Measurements from ENCODE around the gene PGGHG.
"Not testable (repeated sequence)": the region's sequence is repeated elsewhere in the genome, so short reads cannot be mapped to it uniquely, and the experiment has no call there.

Gene PGGHG

DNA sequence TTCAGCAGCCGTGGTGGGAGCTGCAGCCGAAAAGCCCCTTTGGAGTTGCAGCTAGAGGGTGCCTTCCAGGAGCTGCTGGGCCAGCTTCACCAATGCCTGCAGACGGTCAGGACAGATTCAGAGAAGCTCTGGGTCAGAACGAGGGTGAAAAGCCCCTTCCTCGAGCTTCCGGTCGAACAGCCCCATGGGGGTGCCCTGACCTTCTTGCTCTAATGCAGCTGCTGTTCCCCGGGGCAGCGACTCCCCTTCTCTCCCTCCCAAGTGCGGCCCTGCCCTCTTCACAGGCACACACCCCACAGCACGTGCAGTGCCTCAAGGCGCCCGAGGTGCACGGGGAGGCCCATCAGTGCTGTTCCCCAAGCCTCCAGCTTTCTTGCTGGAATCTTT lies 41.4 kb downstream of the PGGHG start:
- Mint-ChIP-seq H3K4me3 (no peak overlapping the region), H3K36me3 (ENCODE audit: low read depth) (no peaks in the 10 kb centered on the region), H3K4me1 (ENCODE audit: low read depth) (peaks cover 40% of the 10 kb centered on the region), H3K27me3 (ENCODE audit: low read depth) (no peaks in the 10 kb centered on the region), H3K9me3 (peaks cover 4% of the 10 kb centered on the region), H3K27ac (no peak overlapping the region)

GRCh38 chr11:330694-331357 lies 41.9 kb downstream of the PGGHG start:
- H3K4me1 Mint-ChIP-seq (ENCODE audit: low read depth): peaks cover 40% of the 10 kb centered on the region
- no peaks in the 10 kb centered on the region for H3K36me3 Mint-ChIP-seq (ENCODE audit: low read depth)
- H3K27ac Mint-ChIP-seq: no peak overlapping the region
- H3K4me3 Mint-ChIP-seq: no peak overlapping the region
- H3K27me3 Mint-ChIP-seq (ENCODE audit: low read depth): no peaks in the 10 kb centered on the region
- H3K9me3 Mint-ChIP-seq: peaks cover 4% of the 10 kb centered on the region

DNA sequence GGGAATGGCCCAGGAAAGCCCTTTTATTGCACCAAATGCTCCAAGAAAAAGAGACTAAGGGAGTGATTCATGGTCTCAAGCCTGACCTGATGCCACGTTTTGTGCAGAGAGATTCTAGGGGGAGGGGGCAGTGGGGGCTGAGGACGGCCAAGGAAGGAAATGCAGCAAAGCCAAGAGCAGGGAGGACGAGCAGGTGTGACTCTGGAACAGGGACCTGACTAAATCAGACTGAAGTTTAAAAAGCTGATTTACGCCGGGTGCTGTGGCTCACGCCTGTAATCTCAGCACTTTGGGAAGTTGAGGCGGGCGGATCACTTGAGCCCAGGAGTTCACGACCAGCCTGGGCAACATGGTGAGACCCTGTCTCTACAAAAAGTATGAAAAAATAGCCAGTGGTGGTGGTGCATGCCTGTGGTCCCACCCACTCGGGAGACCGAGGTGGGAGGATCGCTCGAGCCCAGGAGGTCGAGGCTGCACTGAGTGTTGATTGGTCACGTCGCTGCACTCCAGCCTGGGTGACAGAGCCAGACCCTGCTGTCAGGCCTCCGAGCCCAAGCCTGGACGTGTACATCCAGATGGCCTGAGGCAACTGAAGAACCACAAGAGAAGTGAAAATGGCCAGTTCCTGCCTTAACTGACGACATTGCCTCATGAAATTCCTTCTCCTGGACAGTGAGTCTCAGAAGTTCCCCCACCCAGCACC lies 42.6 kb downstream of the PGGHG start:
- no peaks in the 10 kb centered on the region for H3K27me3 Mint-ChIP-seq (ENCODE audit: low read depth)
- peaks cover 4% of the 10 kb centered on the region for H3K9me3 Mint-ChIP-seq
- H3K36me3 Mint-ChIP-seq (ENCODE audit: low read depth): no peaks in the 10 kb centered on the region
- no peak overlapping the region for H3K27ac Mint-ChIP-seq
- peaks cover 33% of the 10 kb centered on the region for H3K4me1 Mint-ChIP-seq (ENCODE audit: low read depth)
- no peak overlapping the region for H3K4me3 Mint-ChIP-seq

- H3K27me3 Mint-ChIP-seq (ENCODE audit: low read depth): no peaks in the 10 kb centered on the region
- H3K4me3 Mint-ChIP-seq: no peak overlapping the region
Measured at GRCh38 chr11:332651-333480, 43.9 kb downstream of the PGGHG start.

DNA sequence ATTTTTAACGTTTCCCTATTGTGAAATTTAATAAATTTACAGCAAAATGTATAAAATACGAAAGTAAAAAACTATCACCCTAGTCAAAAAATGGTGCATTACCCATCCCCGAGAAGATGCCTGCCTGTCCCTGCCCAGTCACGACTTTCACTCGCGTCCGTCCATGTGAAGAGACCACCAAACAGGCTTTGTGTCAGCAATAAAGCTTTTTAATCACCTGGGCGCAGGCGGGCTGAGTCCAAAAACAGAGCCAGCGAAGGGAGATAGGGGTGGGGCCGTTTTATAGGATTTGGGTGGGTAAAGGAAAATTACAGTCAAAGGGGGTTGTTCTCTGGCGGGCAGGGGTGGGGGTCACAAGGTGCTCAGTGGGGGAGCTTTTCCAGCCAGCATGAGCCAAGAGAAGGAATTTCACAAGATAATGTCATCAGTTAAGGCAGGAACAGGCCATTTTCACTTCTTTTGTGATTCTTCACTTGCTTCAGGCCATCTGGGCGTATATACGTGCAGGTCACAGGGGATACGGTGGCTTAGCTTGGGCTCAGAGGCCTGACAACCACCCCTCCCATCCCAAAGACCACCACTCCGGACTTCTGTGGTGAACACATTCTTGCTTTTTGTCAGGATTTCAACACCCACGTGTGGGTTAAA lies 44.8 kb downstream of the PGGHG start:
- not testable (repeated sequence) for H3K27me3 Mint-ChIP-seq (ENCODE audit: low read depth); H3K27ac Mint-ChIP-seq; H3K9me3 Mint-ChIP-seq; H3K4me3 Mint-ChIP-seq; H3K36me3 Mint-ChIP-seq (ENCODE audit: low read depth)
- H3K4me1 Mint-ChIP-seq (ENCODE audit: low read depth): peaks cover 26% of the 10 kb centered on the region

More at GRCh38 chr11:332651-333480, 43.9 kb downstream of the PGGHG start:
- peaks cover 27% of the 10 kb centered on the region for H3K4me1 Mint-ChIP-seq (ENCODE audit: low read depth)
- H3K9me3 Mint-ChIP-seq: peaks cover 4% of the 10 kb centered on the region
- H3K36me3 Mint-ChIP-seq (ENCODE audit: low read depth): no peaks in the 10 kb centered on the region
- no peak overlapping the region for H3K27ac Mint-ChIP-seq

DNA sequence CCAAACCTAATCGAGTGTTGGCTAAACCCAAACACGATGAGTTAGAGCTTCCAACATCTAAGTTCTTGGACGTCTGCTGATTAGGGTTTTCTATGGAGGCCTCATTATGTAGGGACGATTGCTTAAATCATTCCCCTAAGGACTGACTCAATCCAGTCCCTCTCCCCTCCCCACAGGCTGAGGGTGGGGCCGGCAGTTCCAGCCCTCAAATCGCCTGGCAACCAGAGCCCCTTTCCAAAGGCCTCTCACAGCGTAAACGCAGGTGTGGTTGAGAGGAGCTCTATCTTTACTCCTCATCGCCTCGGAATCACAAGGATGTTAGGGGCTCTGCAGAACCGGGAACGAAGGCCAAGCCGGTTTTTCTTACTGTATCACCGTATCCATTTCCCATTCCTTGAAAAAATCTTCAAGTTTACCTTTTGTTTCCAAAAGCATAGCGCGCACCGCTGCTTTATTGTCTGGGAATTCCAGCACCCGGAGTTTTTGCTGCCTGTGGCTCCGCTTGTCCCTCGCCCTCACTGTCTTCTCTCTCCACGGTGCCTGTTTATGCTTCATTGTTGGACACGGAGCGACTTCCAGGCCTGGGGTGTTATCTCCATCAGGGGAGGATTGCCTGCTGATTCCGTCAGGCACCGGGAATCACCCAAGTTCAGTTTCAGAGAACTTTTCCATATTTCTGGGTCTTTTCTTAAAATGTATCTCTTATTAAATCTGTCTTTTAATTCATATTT lies 45.5 kb downstream of the PGGHG start:
- Mint-ChIP-seq H3K27me3 (ENCODE audit: low read depth) (no peaks in the 10 kb centered on the region), H3K36me3 (ENCODE audit: low read depth) (no peaks in the 10 kb centered on the region), H3K9me3 (peaks cover 4% of the 10 kb centered on the region), H3K27ac (no peak overlapping the region), H3K4me1 (ENCODE audit: low read depth) (peaks cover 21% of the 10 kb centered on the region), H3K4me3 (no peak overlapping the region)

DNA sequence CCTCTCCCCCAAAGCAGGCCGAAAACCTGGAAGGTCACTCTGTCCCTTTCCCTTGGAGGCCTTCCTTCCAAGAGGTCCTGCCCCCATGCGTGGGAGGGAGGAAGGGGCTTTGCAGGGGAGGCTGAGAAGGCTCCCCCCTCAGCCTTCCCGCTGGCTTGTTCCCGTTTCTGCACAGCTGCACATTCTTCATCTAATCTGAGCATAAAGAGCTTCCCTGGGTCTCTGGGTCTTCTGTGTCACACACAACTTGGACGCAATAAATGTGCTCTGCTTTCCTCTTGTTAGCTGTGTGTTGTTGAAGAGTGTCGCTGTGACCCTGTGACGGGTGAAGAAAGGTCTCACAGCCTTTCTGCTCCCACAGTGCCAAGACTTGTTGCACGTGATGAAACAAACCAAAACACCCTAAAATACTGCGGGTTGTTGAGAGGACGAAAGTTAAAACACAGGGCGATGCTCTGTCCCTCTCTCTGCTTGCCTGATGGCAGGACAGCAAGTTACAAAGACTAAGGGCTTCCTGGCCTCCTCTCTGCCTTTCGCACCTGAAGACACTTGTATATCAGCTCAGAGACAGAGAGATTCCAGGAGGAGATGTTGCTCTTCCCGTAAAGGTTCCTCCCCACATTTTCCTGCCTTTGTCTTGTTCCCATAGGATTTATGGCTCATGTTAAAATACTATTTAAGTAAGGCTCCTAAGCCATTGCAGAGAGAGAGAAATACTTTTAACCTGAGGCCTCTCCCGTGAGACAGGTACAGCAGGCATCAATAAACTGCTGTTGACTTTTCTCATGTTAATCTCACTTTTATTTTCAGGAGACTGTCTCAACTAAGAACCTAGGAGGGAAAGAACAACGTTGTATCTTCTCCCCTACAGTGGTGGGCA lies 47.1 kb downstream of the PGGHG start:
- Mint-ChIP-seq H3K36me3 (ENCODE audit: low read depth) (peaks cover 3% of the 10 kb centered on the region), H3K4me1 (ENCODE audit: low read depth) (peaks cover 14% of the 10 kb centered on the region), H3K27ac (no peak overlapping the region), H3K27me3 (ENCODE audit: low read depth) (peaks cover 9% of the 10 kb centered on the region), H3K4me3 (no peak overlapping the region), H3K9me3 (peaks cover 4% of the 10 kb centered on the region)

DNA sequence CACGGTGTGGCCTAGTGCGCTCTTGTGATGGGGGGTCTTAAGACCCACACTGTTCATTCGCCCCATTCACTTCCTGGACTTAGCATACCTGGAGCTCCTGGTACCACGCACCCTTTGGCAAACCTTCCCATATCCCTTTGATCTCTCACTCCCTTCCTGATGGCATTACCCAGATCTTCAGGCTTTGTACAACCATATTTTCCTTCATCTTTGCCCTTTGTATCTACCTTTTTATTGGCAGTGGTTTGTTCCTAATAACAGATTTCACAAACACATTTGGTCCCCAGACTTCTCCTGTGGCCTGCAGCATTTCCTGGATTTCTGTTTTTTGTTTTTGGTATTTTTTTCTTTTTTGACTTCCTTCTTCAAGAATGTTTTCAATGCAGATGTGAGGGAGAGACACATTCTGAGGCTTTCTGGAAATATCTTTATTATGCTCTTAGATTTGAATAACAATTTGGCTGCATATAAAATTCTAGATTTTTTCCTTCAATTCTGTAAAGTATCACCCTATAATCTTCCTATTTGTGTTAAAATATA lies 47.8 kb downstream of the PGGHG start:
- Mint-ChIP-seq H3K9me3 (peaks cover 4% of the 10 kb centered on the region), H3K4me1 (ENCODE audit: low read depth) (peaks cover 10% of the 10 kb centered on the region), H3K27ac (no peak overlapping the region), H3K4me3 (no peak overlapping the region), H3K27me3 (ENCODE audit: low read depth) (peaks cover 16% of the 10 kb centered on the region), H3K36me3 (ENCODE audit: low read depth) (peaks cover 3% of the 10 kb centered on the region)

- Mint-ChIP-seq H3K4me1 (ENCODE audit: low read depth) (peaks cover 10% of the 10 kb centered on the region), H3K36me3 (ENCODE audit: low read depth) (peaks cover 3% of the 10 kb centered on the region), H3K27ac (no peak overlapping the region), H3K4me3 (no peak overlapping the region), H3K9me3 (peaks cover 4% of the 10 kb centered on the region), H3K27me3 (ENCODE audit: low read depth) (peaks cover 17% of the 10 kb centered on the region)
Measured at GRCh38 chr11:337711-338110, 48.8 kb downstream of the PGGHG start.

DNA sequence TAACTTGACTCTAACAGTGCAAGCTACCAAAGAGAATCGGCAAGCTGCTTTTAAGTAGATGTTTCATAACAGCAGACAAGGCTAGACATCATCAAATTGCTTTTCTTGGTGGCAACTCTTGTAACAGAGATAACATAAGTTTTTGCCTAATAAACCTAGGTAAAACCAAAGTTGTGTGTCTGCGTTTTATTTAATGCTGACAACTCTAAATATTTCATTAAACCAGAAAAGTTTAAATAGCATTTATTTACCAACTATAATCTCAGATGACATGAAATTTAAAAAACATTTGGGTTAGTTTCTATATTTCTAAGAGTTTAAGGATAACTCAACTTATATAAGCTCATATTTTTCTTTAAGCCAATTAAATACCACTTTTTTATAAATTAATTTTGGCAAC lies 51.0 kb downstream of the PGGHG start:
- H3K4me1 Mint-ChIP-seq (ENCODE audit: low read depth): peaks cover 10% of the 10 kb centered on the region
- H3K9me3 Mint-ChIP-seq: no peaks in the 10 kb centered on the region
- no peak overlapping the region for H3K27ac Mint-ChIP-seq
- no peak overlapping the region for H3K4me3 Mint-ChIP-seq
- H3K27me3 Mint-ChIP-seq (ENCODE audit: low read depth): peaks cover 17% of the 10 kb centered on the region
- peaks cover 3% of the 10 kb centered on the region for H3K36me3 Mint-ChIP-seq (ENCODE audit: low read depth)

GRCh38 chr11:340539-341512 lies 51.9 kb downstream of the PGGHG start:
- Mint-ChIP-seq H3K36me3 (ENCODE audit: low read depth) (peaks cover 3% of the 10 kb centered on the region), H3K4me3 (no peak overlapping the region), H3K27me3 (ENCODE audit: low read depth) (peaks cover 25% of the 10 kb centered on the region), H3K9me3 (no peaks in the 10 kb centered on the region), H3K4me1 (ENCODE audit: low read depth) (peaks cover 10% of the 10 kb centered on the region), H3K27ac (no peak overlapping the region)

GRCh38 chr11:342328-342727 lies 53.4 kb downstream of the PGGHG start:
- Mint-ChIP-seq H3K27ac (peak overlapping the region; percentile 11), H3K4me1 (ENCODE audit: low read depth) (peaks cover 9% of the 10 kb centered on the region), H3K36me3 (ENCODE audit: low read depth) (peaks cover 3% of the 10 kb centered on the region), H3K27me3 (ENCODE audit: low read depth) (peaks cover 33% of the 10 kb centered on the region), H3K9me3 (no peaks in the 10 kb centered on the region), H3K4me3 (no peak overlapping the region)

All from T-helper 1 cell treated with Interleukin-12 subunit alpha and Interleukin-12 subunit beta and Interleukin-4 antibody, amounts not matched to agents 30 μg/mL and 1 μg/mL, for 36 hours (primary cell).